NCI-H2171 (cell line): ENCODE measurements around the gene B3GLCT.
"Not testable (repeated sequence)": the region's sequence is repeated elsewhere in the genome, so short reads cannot be mapped to it uniquely, and the experiment has no call there.

ENCODE experiments used
- DNase-seq: peaks from one replicate; lab custom pipeline; 2025; lab: John Stamatoyannopoulos, UW

B3GLCT gene

DNA sequence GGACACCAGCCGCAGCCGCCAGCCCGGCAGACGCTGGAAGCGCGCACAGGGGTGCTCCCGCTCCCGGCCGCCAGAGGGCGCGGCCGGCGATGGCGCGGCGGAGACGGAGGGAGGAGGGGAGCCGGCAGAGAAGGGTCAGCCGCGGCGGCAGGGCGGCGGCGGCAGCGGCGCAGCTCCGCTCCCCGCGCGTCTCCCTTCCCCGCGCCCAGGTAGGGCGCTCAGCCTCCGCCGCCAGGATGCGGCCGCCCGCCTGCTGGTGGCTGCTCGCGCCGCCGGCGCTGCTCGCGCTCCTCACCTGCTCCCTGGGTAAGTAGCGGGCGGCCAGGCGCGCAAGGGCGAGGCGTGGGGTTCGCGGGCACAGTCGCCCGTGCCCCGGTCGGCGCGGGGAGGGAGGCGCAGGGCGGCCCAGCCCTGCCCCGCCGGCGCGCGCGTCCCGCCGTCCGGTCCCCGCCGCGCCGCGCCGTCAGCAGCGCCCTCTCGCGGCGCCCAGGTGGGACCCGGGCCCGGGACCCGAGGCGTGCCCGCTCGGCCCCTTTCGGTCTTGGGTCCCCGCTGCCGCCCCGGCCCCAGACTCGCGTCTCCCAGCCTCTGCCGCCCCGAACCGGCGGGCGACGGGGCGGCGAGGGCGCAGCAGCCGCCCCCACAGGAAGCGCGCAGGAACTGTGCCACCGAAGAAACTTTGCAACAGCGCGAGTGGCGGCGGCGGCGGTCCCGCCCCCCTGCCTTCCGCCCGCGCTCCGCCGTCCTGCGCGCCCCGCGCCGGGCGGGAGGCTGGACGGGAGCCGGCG is at the start of gene B3GLCT:
B3GLCT (plus strand) TSS at position 127 of the 788 bp plus-strand sequence; CDS start at position 237, 110 bp downstream.
- DNase-seq = peak; percentile 23

DNA sequence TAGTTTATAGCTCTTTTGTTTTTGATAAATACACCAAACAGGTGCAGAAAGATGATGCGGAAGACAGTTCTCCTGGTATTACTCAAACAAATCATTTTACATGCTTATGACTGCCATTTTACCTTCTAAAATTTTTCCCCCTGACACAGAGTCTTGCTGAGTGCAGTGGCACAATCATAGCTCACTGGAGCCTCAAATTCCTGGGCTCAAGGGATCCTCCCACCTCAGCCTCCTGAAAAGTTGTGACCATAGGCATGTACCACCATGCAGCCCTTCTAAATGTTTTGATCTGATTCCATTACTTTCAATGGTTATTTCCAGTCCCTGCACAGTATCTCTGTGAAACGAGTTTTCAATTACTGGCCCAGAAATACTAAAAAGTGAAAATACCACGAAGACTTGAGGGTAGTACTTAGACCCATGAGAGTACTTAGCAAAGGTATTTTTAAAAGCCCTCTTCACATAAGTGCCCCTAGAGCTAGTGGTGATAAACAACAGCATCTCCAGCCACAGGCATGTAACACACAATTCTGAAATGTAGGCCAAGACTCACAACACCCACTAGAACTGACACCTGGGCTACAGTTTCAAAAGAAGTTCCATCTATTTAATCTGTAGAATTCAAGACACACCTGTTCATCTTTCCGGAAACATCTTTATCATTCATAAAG is 49.3 kb upstream of the B3GLCT start:
- no peak for DNase-seq

DNA sequence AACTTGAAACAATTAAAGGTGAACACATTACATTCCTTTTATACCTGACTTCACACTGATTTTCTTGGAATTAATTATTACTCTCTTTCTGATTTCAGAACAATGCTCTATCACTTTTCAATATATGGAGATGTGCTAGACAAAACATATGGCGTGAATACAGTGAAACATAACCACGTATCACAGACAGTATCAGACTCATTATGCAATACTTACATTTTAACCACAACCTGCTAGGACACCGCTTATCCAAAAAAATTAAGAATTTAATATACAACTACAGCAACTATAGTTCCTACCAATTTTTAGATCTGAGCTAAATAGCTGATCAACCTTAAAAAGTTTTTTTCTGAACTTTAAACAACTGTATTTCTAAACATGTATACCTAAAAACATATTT is 47.9 kb upstream of the B3GLCT start:
- DNase-seq = no peak

DNA sequence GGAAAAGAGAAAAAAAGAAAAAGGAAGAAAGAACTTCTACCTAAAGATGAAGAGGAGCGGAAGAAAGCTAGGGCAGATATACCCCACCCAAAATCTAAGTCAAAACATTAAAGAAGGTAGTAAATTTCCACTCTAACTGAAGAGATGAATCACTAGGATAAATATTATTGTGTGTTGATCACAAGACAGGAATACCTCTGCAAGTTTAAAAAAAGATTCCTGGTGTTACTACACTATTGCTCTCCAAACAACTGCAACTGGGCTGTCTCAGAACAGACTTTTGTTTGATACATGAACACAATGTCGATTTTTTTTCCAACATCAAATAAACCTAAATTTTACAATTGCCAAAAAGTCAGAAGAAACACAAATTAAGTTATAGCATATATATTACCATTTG is 44.8 kb upstream of the B3GLCT start:
- DNase-seq = no peak

DNA sequence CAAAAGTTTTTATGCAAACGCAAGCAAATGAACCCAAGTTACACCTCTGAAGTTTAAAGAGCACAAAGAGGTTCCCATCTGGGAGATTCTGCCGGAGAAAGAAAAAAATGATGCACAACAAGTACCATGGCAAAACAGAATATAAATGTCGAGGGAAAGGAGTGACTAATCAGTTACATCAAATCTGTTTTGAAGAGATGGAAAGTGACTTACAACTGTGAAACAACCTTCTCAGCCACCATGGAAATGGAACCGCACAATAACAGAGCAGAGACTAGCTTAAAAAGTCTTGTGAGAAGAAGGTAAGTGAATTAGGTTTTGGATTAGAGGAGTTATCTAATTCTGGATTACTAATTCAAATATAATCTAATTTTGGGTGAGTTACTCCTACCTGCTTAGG is 40.5 kb upstream of the B3GLCT start:
- no peak for DNase-seq

DNA sequence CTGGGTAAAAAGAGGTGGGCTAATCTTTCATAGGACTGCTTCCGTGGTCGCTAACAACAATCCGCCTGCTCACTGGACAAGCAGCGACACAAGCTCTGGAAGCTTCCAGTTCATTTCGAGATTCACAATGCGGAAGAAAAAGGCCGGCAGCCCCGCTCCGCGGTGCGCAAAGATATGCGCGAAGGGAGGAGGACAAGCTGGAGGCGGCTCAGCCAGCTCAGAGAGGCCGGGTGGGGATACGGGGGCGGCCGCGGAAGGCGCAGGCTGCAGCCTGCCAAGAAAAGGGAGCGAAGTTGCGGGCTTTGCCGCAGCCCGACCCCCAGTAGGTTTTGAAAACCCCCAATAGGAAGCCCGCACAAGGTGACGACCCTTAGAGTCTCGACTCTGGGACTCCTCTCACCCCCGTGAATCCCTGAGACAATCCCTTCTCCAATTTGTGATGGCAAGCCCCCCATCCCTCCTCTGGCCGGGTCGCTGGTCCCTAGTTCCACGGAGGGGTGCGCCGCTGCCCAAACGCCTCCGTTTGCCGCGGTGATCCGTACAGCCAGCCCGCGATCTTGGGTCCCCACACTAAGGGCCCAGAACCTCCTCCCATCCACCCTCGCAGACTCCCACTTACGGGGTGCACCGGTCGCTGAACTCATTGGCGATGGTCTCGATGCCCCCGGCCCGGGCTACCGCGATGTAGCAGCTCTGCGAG is 38.8 kb upstream of the B3GLCT start:
- no peak for DNase-seq

DNA sequence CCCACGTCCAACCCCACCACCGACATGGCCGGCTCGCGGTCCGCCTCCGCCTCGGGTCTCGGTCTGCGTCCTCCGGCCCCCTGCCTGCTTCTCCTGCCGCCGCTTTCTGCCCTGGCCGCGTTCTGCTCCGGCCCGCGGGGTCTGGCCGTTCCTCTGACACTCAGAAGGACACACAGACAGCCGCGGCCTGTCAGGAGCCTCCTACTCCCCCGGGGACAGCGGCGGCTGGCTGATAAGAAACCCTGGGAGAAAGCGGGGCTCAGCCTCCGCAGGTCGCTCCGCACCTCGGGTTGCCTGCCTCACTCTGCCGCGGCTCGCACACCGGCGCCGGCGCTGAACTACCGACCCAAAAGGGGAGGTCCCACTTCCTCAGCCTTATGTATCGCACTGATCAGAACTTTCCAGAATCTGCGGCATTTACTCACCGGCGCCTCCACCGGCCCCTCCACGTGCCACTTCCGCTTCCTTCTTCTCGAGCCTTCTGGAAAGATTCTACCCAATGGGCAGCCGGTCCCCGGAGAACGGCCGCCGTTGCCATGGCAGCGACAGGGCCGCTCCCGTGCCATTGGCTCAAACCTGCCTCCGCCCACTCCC is 38.1 kb upstream of the B3GLCT start, which contains the start of gene HSPH1:
HSPH1 (minus strand) TSS at position 348 of the 594 bp plus-strand sequence; CDS start at position 26, 322 bp downstream.
- DNase-seq = peak; percentile 79

DNA sequence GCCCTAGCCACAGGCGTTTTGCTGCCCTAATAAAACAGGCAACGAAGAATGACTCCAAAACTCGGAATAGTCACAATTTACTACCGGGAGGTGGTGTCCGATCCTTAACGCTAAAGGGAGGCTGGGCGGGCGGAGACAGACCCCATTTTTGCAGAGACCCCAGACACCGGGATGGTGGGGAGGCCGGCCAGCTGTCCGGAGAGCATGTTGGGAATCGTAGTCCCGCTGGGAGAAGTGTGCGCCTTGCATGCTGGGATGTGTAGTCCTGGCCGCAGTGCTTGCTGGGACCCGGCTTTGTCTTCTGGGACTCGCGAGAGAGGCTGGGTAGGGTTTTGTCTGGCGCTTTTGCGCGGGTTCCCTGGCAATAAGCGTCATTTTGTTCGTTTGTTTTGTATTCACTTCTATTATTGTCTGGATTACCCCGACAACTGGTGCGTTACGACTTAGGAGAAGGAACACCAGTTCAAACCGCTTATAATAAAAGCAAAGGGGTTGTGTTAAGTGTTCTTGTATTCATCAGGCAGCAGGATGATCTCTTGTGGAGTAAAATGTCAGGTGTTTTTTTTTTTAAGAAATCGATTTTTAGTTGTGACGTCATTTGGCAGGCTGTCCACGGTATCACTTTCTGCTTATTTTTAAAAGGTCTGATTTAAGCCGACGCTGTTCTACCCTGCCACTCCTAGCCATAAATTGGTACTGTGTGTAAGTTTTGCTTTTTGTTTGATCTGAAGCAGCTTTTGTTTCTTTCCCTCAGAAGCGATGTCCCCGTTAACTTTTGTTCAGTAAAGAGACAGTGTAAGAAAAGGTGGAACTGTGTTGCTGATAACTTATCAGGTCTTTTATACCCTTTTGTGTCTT is 37.4 kb upstream of the B3GLCT start:
- peak; percentile 87 for DNase-seq

DNA sequence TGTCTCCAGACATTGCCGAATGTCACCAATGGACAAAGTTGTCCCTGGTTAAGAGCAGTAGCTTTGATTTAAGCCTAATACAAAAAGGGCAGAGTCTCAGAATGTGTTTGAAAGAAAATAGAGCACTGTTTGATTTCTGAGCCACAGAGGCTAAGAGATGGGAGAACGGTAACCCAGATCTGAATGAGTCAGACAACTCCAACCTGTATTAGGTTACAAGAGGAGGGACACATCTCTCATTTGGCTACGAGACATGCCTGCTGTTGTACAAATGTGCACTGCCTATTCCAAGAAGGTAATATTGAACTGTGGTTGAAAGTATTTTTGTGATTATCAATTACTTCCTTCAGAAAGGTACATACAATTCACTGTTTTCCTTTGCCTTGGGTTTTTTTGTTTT is 33.2 kb upstream of the B3GLCT start:
- DNase-seq = no peak

DNA sequence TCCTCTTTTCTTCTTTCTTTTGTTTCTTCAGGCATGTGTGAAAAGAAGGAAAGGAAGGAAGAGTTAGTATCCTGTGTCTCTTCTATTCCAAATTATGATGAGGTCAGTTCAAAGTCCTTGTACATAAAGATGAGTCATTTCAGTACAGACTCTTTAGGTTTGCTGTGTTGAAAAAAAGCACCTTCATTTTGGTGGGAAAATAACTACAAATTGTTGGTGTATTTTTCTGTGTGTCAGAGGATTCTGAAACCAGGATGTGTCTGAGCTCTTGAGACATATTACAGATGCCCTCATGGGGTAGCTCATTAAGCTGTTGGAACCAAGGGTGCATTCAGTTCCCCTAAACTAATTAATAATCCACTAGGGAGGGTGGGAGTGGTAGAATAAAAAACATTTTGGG is 32.3 kb upstream of the B3GLCT start:
- no peak for DNase-seq

DNA sequence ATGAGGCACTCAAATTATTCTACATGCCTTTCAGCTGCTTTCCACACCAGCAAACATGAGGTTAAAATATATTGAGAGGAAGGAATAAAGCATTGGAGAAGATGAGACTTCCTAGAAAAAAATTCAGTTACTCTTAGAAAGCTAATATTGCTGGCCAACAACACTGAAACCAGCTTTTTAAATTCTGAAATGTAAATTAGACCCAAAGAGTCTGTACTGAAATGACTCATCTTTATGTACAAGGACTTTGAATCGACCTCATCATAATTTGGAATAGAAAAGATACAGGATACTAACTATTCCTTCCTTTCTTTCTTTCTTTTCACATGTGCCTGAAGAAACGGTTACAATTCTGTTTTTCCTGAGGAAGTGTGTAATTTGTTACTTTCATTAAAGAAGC is 31.6 kb upstream of the B3GLCT start:
- DNase-seq = no peak

DNA sequence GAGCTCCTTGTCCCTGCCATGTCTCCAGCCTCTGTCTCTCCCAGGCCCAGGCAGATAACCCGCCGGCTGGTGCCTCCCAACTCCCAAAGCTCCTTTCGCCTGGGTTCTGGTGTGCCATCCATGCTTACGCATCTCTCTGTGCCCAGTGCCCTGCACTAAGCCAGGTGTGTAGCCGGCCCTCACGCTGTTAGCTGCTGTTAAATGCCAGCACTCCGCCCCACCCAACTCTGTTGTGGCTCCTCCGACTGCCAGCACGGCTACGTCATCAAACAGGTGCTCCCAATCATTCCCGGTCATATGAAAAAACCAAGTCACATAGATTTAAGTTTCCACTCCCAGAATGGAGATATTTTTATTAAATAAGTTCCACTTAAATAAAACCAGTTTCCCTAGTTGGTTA is 31.0 kb upstream of the B3GLCT start:
- DNase-seq = no peak

DNA sequence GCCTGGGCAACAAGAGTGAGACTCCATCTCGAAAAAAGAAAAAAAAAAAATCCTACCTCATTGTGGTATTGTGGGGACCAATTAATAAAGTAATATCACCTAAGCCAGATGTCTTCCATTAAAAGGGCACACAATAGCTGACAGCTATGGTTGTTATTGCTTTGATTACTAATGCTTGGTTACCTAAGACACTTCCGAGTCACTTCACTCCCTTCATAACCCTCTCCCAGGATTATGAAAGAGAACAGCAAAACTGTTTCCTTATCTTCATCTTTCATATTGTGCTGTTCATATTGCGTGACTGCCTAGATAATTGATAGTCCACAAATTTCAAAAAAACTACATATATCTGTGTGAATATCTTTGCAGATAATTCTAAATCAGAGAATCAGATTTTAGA is 27.8 kb upstream of the B3GLCT start:
- no peak for DNase-seq

DNA sequence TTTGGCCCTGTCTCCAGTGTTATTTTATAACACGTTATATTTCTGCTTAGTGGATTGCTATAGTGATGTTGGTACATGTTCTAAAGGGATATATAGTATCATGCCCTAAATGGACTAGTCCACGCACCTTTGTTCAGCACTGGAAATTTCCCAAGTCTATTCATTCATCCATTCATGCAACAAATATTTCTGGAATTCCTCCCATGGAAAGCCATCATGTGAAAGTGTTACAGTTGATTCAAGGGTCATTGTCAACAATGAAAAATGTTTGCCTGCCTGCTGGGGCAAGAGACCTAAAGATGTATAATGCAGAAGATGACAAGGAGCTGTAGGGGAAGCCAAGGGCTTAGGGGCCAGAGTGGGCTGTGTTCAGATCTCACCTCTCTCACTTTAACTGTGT is 27.2 kb upstream of the B3GLCT start:
- no peak for DNase-seq

DNA sequence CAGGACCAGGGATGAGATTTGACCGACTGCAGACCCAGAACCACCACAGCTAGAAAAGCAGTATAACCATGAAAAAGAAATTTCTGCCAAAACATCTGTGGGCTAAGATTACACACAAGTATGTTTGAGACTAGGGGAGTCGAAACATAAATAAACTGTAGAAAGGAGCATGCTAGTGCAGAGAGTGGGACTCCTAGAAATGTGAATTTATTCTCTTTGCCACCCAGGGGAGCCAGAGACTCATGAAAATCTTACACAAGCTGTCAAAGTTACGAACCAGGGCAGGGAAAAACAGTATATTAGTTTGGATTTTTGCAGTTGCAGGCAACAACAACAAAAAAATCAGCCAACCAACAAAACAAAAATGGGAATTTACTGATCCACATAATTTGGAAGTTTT is 25.8 kb upstream of the B3GLCT start:
- no peak for DNase-seq

DNA sequence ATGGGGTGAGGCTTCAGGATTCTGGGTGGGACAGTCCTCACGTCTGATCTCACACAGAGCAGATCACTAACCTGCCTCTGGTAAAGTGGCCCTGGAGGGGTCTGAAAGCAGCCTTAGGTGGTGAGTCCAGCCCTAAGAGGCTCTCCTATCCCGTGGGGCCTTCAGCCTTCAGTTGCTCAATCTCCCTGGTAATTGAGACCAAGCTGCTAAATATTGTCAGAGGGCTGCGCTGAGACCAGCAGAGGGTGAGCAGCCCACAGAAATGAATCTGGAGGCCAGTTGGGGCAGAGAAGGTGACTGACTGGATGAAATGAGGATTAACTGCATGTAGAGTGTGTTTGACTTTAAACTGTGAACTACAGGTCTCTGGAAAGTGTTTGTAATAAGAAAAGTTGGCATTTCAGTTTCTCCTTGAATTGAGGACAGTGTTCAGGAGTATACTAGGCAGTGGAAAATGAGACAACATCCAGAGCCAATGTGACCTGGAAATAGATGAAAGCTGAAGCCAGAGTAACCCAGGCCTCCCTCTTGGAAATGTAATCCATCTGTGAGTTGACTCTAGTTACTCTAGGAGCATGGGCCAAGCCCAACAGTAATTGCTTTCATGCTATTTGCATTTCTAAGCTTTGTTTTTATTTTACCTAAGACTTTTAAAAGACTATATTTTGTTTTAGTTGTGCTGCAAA is 23.8 kb upstream of the B3GLCT start:
- no peak for DNase-seq

DNA sequence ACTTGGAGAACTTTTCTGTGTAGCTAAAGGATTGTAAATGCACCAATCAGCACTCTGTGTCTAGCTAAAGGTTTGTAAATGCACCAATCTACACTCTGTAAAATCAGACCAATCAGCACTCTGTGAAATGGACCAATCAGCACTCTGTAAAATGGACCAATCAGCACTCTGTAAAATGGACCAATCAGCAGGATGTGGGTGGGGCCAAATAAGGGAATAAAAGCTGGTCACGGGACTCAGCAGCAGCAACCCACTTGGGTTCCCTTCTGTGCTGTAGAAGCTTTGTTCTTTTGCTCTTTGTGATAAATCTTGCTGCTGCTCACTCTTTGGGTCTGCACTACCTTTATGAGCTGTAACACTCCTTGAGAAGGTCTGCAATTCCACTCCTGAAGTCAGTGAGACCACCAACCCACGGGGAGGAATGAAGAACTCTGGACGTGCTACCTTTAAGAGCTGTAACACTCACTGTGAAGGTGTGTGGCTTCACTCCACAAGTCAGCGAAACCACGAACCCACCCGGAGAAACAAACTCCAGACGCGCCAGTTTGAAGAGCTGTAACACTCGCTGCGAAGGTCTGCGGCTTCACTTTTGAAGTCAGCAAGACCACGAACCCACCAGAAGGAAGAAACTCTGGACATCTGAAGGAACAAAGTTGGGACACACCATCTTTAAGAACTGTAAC is 21.8 kb upstream of the B3GLCT start:
- DNase-seq = not testable (repeated sequence)

DNA sequence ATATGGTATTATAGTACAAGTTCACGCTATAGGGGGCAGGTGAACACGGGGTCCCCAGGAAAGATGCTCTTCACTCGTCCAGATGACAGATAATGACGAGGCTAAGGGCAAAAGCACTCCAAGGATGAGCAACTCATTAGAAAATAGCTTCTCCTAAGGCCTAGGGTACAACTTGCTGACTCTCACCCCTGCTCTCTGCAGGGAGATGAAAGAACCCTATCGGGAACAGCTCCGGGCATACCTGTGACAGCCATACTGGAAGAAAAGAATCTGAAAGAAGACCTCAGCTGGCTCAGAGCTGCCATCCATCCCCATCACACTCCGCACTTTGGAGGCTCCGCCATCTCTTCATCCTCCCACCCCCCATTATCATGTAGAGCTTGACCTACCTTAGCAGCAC is 20.5 kb upstream of the B3GLCT start:
- no peak for DNase-seq

DNA sequence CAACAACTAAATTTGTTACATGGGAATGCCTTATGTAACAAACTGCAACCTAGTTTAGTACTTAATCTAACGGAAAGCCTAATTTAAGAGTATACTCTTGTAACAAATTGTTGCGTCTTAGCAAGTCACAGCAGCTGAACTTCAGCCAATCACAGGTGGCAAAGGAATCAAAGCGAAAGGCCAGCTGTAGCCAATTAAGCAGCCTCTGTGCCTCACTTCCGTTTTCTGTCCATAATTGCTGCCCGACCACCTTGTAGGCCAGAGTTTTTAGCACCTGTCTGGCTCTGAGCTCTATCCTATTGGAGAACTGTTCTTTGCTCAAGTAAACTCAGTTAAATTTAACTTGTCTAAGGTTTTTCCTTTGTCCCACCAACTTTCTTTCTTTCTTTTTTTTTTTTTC is 20.0 kb upstream of the B3GLCT start:
- no peak for DNase-seq

DNA sequence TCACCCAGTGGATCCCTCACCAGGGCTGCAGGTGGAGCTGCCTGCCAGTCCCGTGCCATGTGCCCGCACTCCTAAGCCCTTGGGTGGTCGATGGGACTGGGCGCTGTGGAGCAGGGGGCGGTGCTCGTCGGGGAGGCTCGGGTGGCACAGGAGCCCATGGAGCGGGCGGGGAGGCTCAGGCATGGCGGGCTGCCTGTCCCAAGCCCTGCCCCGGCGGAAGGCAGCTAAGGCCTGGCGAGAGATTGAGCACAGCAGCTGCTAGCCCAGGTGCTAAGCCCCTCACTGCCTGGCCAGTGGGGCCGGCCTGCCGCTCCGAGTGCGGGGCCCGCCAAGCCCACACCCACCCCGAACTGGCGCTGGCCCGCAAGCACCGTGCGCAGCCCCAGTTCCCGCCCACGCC is 16.8 kb upstream of the B3GLCT start:
- no peak for DNase-seq
